Peyer's patch (tissue), 4 donors: ENCODE measurements around the gene ZNF681. TPM values are rescaled to one million over a fixed set of nuclear protein-coding genes. Genes with fewer than 3 reads are reported as not detected.
A peak's percentile ranks its signal among the peaks of the same experiment; 100 is the strongest.

Source experiments
- DNase-seq, 3 donors: peaks; one replicate each; pipeline ENCODE4 v3.0.0-alpha.2; 2017 to 2019
- H3K27ac ChIP-seq, 4 donors: fragments of 200-600 bp; sonication (generic); one replicate each; pipeline ENCODE4 v1.5.1; 2016 to 2019
- H3K27me3 ChIP-seq, 2 donors: fragments of 200-600 bp; sonication (generic); one replicate each; pipeline ENCODE4 v1.5.1; 2019
- H3K36me3 ChIP-seq, 3 donors: fragments of 200-600 bp; sonication (generic); one replicate each; pipeline ENCODE4 v1.5.1; 2016 to 2019
- H3K4me1 ChIP-seq, 4 donors: fragments of 200-600 bp; sonication (generic); one replicate each; pipeline ENCODE4 v1.5.1; 2016 to 2019
- H3K4me3 ChIP-seq, 4 donors: fragments of 200-600 bp; sonication (generic); 1 replicate in 3 of 4; 2 replicates in 1 of 4; pipeline ENCODE4 v1.5.1; 2016 to 2019; ENCODE audit warnings: mild to moderate bottlenecking in 1 of 4
- H3K9me3 ChIP-seq, 4 donors: fragments of 200-600 bp; sonication (generic); one replicate each; pipeline ENCODE4 v1.5.1; 2016 to 2019; ENCODE audit warnings: mild to moderate bottlenecking in 1 of 4
- POLR2A ChIP-seq, 2 donors: fragments of 450-650 bp; IDR thresholded peaks; one replicate each; pipeline ENCODE4 v1.5.1; 2017; ENCODE audit warnings: antibody characterized with exemption in 2 of 2, mild to moderate bottlenecking in 2 of 2, moderate library complexity in 2 of 2
- total RNA-seq, 4 donors: library from RNA; depleted of rRNA; stranded (reverse); fragments of >200 nt; gene quantifications; one replicate each; pipeline ENCODE4 v1.1.0, GENCODE V29; 2016
- TF ChIP-seq, protein P1 (sequence below), 6 experiments: fragments of 450-650 bp in 4 of 6; fragments of 200-600 bp in 2 of 6; sonication (generic) in 1 of 6; IDR thresholded peaks; one replicate each; pipeline ENCODE4 v1.5.1; 2017 to 2019; ENCODE audit warnings: antibody characterized with exemption in 6 of 6, mild to moderate bottlenecking in 3 of 6, moderate library complexity in 1 of 6

Gene ZNF681
- total RNA-seq, 4 donors from 2014 or later = 0.66 to 5.0 (median 1.4) TPM

DNA sequence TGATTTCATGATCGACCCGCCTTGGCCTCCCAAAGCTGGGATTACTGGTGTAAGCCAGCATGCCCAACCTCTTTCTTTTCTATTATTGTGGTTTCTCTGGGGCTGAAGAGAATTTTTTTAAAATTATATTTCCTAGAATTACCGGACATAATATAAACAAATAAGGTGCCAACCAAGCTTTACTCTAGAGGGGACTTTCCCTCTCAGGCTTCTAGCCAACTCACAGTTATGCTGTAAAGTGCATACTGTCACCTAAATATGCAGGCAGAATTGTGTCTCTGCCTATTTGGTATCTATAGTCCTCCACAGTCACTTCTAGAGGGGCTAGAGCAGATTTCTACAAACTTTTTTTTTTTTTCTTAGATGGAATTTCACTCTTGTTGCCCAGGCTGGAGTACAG lies 41.6 kb upstream of the ZNF681 start:
- Histone ChIP-seq H3K4me3 (no peak overlapping the region), H3K27me3 (no peaks in the 10 kb centered on the region), H3K36me3 (no peaks in the 10 kb centered on the region), H3K9me3 (peaks cover 0 to 13% (median 0%) of the 10 kb centered on the region in 4 donors), H3K4me1 (no peaks in the 10 kb centered on the region), H3K27ac (no peak overlapping the region)
- TF ChIP-seq, protein P1, sequence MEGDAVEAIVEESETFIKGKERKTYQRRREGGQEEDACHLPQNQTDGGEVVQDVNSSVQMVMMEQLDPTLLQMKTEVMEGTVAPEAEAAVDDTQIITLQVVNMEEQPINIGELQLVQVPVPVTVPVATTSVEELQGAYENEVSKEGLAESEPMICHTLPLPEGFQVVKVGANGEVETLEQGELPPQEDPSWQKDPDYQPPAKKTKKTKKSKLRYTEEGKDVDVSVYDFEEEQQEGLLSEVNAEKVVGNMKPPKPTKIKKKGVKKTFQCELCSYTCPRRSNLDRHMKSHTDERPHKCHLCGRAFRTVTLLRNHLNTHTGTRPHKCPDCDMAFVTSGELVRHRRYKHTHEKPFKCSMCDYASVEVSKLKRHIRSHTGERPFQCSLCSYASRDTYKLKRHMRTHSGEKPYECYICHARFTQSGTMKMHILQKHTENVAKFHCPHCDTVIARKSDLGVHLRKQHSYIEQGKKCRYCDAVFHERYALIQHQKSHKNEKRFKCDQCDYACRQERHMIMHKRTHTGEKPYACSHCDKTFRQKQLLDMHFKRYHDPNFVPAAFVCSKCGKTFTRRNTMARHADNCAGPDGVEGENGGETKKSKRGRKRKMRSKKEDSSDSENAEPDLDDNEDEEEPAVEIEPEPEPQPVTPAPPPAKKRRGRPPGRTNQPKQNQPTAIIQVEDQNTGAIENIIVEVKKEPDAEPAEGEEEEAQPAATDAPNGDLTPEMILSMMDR (IDR thresholded peaks at IDR 0.05) = no peak
- TF ChIP-seq POLR2A (IDR thresholded peaks at IDR 0.05) = no peak
- DNase-seq = no peak

DNA sequence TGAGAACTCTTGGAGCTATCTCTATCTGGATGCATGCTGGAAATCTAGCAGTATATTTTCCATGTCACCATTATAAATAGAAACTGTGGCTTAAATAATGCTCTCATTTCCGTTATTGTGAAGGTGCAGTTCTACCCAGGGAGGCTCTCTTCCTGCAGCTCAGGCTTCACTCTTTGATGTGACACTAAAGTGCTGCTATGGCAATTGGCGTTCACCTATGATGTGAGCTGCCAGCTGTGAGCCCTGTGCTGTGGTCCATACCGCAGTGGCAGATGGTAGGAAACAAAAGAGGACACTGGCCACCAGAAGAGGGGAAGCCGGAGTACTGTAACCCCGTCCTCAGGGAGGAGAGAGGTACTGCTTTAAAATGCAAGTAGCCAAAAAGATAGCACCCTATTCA lies 40.6 kb upstream of the ZNF681 start:
- DNase-seq = peak in 1 of 3 donors; percentile 29

DNA sequence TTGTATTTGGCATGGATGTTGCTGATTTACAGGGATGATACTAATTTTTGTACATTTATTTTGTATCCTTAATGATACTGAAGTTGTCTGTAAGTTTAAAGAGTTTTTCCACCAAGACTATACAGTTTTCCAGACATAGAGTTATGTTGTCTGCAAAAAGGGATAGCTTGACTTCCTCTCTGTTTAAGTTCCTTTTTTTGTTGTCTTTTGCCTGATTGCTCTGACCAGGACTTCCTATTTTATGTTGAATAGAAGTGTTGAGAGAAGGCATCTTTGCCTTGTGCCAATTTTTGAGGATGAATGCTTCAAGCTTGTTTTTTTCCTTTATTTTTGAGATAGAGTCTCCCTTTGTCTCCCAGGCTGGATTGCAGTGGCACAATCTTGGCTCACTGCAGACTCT lies 36.8 kb upstream of the ZNF681 start:
- no peak for DNase-seq
- H3K27ac ChIP-seq = no peak overlapping the region
- no peaks in the 10 kb centered on the region for H3K27me3 ChIP-seq
- H3K9me3 ChIP-seq = peaks cover 0 to 13% (median 0%) of the 10 kb centered on the region in 4 donors
- no peaks in the 10 kb centered on the region for H3K4me1 ChIP-seq
- H3K4me3 ChIP-seq = no peak overlapping the region
- TF ChIP-seq POLR2A (IDR thresholded peaks at IDR 0.05) = no peak
- TF ChIP-seq, protein P1 (IDR thresholded peaks at IDR 0.05) = no peak
- H3K36me3 ChIP-seq = no peaks in the 10 kb centered on the region

More for the DNA sequence above, 40.6 kb upstream of the ZNF681 start:
- H3K4me3 ChIP-seq = no peak overlapping the region
- TF ChIP-seq, protein P1 (IDR thresholded peaks at IDR 0.05) = no peak
- no peak for TF ChIP-seq POLR2A (IDR thresholded peaks at IDR 0.05)
- H3K36me3 ChIP-seq = no peaks in the 10 kb centered on the region
- no peaks in the 10 kb centered on the region for H3K27me3 ChIP-seq
- H3K27ac ChIP-seq = no peak overlapping the region
- H3K9me3 ChIP-seq = peaks cover 0 to 13% (median 0%) of the 10 kb centered on the region in 4 donors
- H3K4me1 ChIP-seq = no peaks in the 10 kb centered on the region

DNA sequence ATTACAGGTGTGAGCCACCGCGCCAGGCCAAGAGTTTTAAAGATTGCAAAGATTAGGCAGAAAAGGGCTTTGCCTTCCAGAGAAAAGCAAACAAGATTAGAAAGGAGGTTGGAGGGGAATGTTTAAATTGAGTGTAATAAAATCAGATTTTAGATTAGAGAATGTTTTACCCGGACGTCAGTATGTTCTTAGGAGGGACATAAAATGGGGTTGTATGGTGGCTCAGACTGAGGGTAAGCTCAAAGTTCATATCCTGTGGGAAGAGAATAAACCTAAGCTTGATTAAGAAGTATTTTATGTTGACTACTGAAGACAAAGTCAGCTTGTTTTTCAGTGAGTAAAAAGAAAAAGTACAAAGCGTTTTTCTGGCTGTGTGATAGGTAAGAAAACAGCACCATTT lies 34.1 kb upstream of the ZNF681 start:
- no peak for DNase-seq
- TF ChIP-seq, protein P1 (IDR thresholded peaks at IDR 0.05) = no peak
- no peak for TF ChIP-seq POLR2A (IDR thresholded peaks at IDR 0.05)
- Histone ChIP-seq H3K4me3 (no peak overlapping the region), H3K4me1 (no peaks in the 10 kb centered on the region), H3K36me3 (no peaks in the 10 kb centered on the region), H3K9me3 (peaks cover 0 to 13% (median 0%) of the 10 kb centered on the region in 4 donors), H3K27ac (no peak overlapping the region), H3K27me3 (no peaks in the 10 kb centered on the region)

DNA sequence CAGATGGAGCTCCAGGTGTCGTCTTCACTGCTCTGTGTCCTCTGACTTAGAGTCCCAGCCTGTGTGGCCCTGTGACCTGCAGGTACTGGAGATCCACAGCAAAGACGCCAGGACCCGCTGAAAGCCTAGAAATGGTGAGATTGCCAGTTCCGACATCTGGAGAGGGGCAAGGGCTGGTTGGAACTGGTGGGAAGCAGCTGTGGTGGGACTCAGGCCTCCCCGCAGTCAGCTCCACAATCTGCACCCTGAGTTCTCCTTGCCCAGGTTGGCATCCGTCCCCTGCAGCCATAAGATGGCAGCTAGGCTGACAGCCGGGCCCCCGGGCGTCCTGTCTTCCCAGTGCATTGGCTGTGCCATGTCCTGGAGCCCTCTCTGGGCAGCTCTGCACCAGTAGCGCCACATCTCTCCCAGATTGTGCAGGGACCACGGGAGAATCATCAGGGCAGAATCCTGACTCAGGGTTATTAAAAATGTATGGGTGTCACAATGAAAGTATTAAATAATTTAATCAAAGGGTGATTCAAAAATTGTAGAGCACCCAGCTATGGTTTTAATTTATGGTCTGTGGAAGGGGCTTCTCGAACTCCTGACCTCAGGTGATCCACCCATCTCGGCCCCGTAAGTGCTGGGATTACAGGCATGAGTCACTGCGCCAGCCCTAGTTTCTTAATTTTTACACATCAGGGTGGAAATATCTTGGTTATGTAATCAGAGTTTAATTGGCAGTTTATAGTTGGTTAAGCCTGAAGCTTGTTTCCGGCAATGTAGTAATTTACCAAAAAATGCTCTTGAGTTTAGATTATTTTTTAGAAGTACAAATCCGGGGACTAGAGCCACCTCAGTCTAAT lies 32.2 kb upstream of the ZNF681 start:
- H3K4me1 ChIP-seq = no peaks in the 10 kb centered on the region
- no peak overlapping the region for H3K4me3 ChIP-seq
- TF ChIP-seq POLR2A (IDR thresholded peaks at IDR 0.05) = no peak
- TF ChIP-seq, protein P1 (IDR thresholded peaks at IDR 0.05) = no peak
- no peak for DNase-seq
- H3K9me3 ChIP-seq = peaks cover 0 to 6% (median 0%) of the 10 kb centered on the region in 4 donors
- no peak overlapping the region for H3K27ac ChIP-seq
- H3K27me3 ChIP-seq = no peaks in the 10 kb centered on the region
- H3K36me3 ChIP-seq = no peaks in the 10 kb centered on the region
